Parathyroid adenoma (tissue), 2 donors: ENCODE data around the gene MAGI1.
"Not testable (repeated sequence)": the region's sequence is repeated elsewhere in the genome, so short reads cannot be mapped to it uniquely, and the experiment has no call there.

Source experiments
- H2AFZ ChIP-seq: fragments of 300-600 bp; sonication (generic); one replicate; pipeline ENCODE4 v1.7.0; 2017; ENCODE audit warnings: antibody characterized with exemption, mild to moderate bottlenecking
- H3K27ac ChIP-seq: fragments of 300-600 bp; sonication (generic); one replicate; pipeline ENCODE4 v1.7.0; 2017
- H3K27me3 ChIP-seq: fragments of 300-600 bp; sonication (generic); one replicate; pipeline ENCODE4 v1.7.0; 2017; ENCODE audit warnings: low read length; ENCODE audit not compliant: control insufficient read depth, insufficient read depth
- H3K36me3 ChIP-seq: fragments of 300-600 bp; sonication (generic); one replicate; pipeline ENCODE4 v1.7.0; 2017; ENCODE audit warnings: low read length; ENCODE audit not compliant: control insufficient read depth, insufficient read depth
- H3K4me1 ChIP-seq: fragments of 300-600 bp; sonication (generic); one replicate; pipeline ENCODE4 v1.7.0; 2017; ENCODE audit warnings: control low read depth
- H3K4me2 ChIP-seq: fragments of 300-600 bp; sonication (generic); one replicate; pipeline ENCODE4 v1.7.0; 2017; ENCODE audit warnings: low read length
- H3K4me3 ChIP-seq: fragments of 300-600 bp; sonication (generic); one replicate; pipeline ENCODE4 v1.7.0; 2017; ENCODE audit warnings: low read depth, low read length
- H3K79me2 ChIP-seq: fragments of 300-600 bp; sonication (generic); one replicate; pipeline ENCODE4 v1.7.0; 2017; ENCODE audit warnings: control low read depth
- H3K9ac ChIP-seq: fragments of 300-600 bp; sonication (generic); one replicate; pipeline ENCODE4 v1.7.0; 2017; ENCODE audit warnings: mild to moderate bottlenecking
- H3K9me3 ChIP-seq: fragments of 300-600 bp; sonication (generic); one replicate; pipeline ENCODE4 v1.7.0; 2017; ENCODE audit warnings: low read length; ENCODE audit not compliant: control insufficient read depth
- CTCF ChIP-seq: fragments of 300-600 bp; sonication (generic); IDR thresholded peaks from one replicate; pipeline ENCODE4 v1.7.0; 2017; ENCODE audit warnings: antibody characterized with exemption, mild to moderate bottlenecking
- donor health status: primary hyperparathyroidism.

MAGI1 gene

GRCh38 chr3:65569845-65570405 is 468.8 kb downstream of the MAGI1 start:
- Histone ChIP-seq H3K9me3 (no peaks in the 10 kb centered on the region), H3K9ac (no peak overlapping the region), H2AFZ (no peak overlapping the region), H3K4me2 (no peak overlapping the region), H3K79me2 (no peaks in the 10 kb centered on the region), H3K27me3 (no peaks in the 10 kb centered on the region), H3K27ac (no peak overlapping the region), H3K4me3 (no peak overlapping the region), H3K4me1 (no peaks in the 10 kb centered on the region), H3K36me3 (no peaks in the 10 kb centered on the region)
- TF ChIP-seq CTCF: no peak

GRCh38 chr3:65569129-65569528 is 469.6 kb downstream of the MAGI1 start:
- Histone ChIP-seq H3K4me1 (no peaks in the 10 kb centered on the region), H3K4me2 (no peak overlapping the region), H3K27me3 (no peaks in the 10 kb centered on the region), H3K27ac (no peak overlapping the region), H3K9ac (no peak overlapping the region), H2AFZ (no peak overlapping the region), H3K36me3 (no peaks in the 10 kb centered on the region), H3K79me2 (no peaks in the 10 kb centered on the region), H3K9me3 (no peaks in the 10 kb centered on the region), H3K4me3 (no peak overlapping the region)
- no peak for TF ChIP-seq CTCF

DNA sequence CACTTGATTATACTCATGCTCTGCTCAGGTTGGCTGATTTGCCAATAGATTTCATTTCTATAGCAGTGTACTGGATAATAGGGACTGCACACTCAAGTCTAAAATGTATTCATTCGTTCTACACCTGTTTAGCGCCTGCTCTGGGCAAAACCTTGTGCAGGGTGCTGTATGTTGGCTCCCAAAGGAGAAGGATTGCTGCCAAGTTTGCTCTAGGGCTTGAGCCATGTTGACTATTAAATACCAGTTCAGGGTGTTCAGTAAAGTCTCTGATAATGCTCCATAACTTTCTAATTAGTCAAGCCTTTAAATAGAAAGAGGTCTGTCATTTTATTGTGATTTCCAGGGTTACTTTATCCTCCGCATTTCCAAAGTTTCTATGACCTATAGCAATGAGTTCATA is 470.2 kb downstream of the MAGI1 start:
- H3K4me3 ChIP-seq: no peak overlapping the region
- H3K9ac ChIP-seq: no peak overlapping the region
- H3K27me3 ChIP-seq: no peaks in the 10 kb centered on the region

DNA sequence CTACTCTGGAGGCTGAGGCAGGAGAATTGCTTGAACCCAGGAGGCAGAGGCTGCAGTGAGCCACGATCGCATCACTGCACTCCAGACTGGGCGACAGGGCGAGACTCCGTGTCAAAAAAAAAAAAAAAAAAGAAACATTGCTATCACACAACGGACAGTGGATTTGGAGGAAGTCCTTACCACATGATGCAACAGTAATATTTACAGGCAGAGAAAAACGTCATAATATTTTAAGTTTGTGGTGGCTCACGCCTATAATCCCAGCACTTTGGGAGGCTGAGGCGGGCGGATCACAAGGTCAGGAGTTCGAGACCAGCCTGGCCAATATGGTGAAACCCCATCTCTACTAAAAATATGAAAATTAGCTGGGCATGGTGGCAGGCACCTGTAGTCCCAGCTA is 473.0 kb downstream of the MAGI1 start:
- not testable (repeated sequence) for H3K27me3 ChIP-seq, H2AFZ ChIP-seq, H3K9me3 ChIP-seq, H3K4me3 ChIP-seq, H3K79me2 ChIP-seq, H3K4me2 ChIP-seq, H3K36me3 ChIP-seq, H3K27ac ChIP-seq, H3K4me1 ChIP-seq, H3K9ac ChIP-seq

More for the DNA sequence above, 470.2 kb downstream of the MAGI1 start:
- Histone ChIP-seq H3K9me3 (no peaks in the 10 kb centered on the region), H3K4me2 (no peak overlapping the region), H3K27ac (no peak overlapping the region), H2AFZ (no peak overlapping the region), H3K36me3 (no peaks in the 10 kb centered on the region), H3K79me2 (no peaks in the 10 kb centered on the region), H3K4me1 (no peaks in the 10 kb centered on the region)
- no peak for TF ChIP-seq CTCF

DNA sequence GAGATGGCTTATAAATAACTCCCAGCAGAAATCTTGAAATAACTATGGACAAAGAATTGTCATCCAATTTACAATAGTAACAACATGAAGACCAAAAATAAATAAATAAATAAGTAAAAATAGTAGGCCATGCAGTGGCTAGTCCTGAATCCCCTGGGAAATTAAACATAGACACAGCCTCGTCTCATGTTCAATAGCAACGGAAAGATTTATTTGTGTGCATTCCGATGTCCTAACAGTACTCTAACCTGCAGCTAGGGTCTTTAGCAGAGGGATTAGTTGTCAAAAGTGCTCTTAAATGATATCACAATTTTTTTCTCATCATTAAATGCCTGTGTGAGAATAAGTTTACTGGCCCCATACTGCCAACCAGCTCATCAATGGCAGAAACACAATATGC is 474.2 kb downstream of the MAGI1 start:
- Histone ChIP-seq H3K9me3 (no peaks in the 10 kb centered on the region), H3K27me3 (no peaks in the 10 kb centered on the region), H3K27ac (no peak overlapping the region), H2AFZ (no peak overlapping the region), H3K4me1 (no peaks in the 10 kb centered on the region), H3K79me2 (no peaks in the 10 kb centered on the region), H3K4me3 (no peak overlapping the region), H3K4me2 (no peak overlapping the region), H3K36me3 (no peaks in the 10 kb centered on the region), H3K9ac (no peak overlapping the region)
- no peak for TF ChIP-seq CTCF
